ENCODE measurements around the gene EIF3K.

EIF3K gene

GRCh38 chr19:38647966-38648768 lies 29.2 kb downstream of the EIF3K start:
- H3K27me3 ChIP-seq (replicated peaks; ENCODE audit: insufficient read depth, low read length): no peaks in the 10 kb centered on the region
- peak overlapping the region; percentile 98 for H3K4me3 ChIP-seq (ENCODE audit: low read length)
- H3K4me2 ChIP-seq (ENCODE audit: low read depth, low read length): peak overlapping the region; percentile 98
- H2AFZ ChIP-seq (ENCODE audit: low read length): peak overlapping the region; percentile 81
- H3F3A ChIP-seq (ENCODE audit: insufficient read depth, low read length): no peaks in the 10 kb centered on the region
- H4K20me1 ChIP-seq (ENCODE audit: insufficient read depth, low read length): peaks cover 11% of the 10 kb centered on the region
- H3K79me2 ChIP-seq (ENCODE audit: low read length): peaks cover 57% of the 10 kb centered on the region
- no peaks in the 10 kb centered on the region for H3K36me3 ChIP-seq (replicated peaks; ENCODE audit: insufficient read depth, low read length)
- no peak for TF ChIP-seq EZH2 (optimal IDR thresholded peaks at IDR 0.05; ENCODE audit: low read depth, low read length)
- TF ChIP-seq EZH2phosphoT487 (IDR thresholded peaks at IDR 0.05; ENCODE audit: low read length): no peak
- TF ChIP-seq, protein P1, sequence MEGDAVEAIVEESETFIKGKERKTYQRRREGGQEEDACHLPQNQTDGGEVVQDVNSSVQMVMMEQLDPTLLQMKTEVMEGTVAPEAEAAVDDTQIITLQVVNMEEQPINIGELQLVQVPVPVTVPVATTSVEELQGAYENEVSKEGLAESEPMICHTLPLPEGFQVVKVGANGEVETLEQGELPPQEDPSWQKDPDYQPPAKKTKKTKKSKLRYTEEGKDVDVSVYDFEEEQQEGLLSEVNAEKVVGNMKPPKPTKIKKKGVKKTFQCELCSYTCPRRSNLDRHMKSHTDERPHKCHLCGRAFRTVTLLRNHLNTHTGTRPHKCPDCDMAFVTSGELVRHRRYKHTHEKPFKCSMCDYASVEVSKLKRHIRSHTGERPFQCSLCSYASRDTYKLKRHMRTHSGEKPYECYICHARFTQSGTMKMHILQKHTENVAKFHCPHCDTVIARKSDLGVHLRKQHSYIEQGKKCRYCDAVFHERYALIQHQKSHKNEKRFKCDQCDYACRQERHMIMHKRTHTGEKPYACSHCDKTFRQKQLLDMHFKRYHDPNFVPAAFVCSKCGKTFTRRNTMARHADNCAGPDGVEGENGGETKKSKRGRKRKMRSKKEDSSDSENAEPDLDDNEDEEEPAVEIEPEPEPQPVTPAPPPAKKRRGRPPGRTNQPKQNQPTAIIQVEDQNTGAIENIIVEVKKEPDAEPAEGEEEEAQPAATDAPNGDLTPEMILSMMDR (IDR thresholded peaks at IDR 0.05; ENCODE audit: low read length): no peak
- H3K9me3 ChIP-seq (replicated peaks; ENCODE audit: insufficient read depth, low read length): no peaks in the 10 kb centered on the region
- DNase-seq: no peak
- no peak overlapping the region for H3K27ac ChIP-seq (ENCODE audit: low read length)
- peaks cover 12% of the 10 kb centered on the region for H3K4me1 ChIP-seq (ENCODE audit: low read length)
- peak overlapping the region; percentile 95 for H3K9ac ChIP-seq (ENCODE audit: low read length)
- H3K9me2 ChIP-seq (replicated peaks; ENCODE audit: insufficient read depth, low read length): no peaks in the 10 kb centered on the region

GRCh38 chr19:38648769-38649304 lies 29.8 kb downstream of the EIF3K start:
- Histone ChIP-seq H3K36me3 (replicated peaks; ENCODE audit: insufficient read depth, low read length) (no peaks in the 10 kb centered on the region), H3K9me3 (replicated peaks; ENCODE audit: insufficient read depth, low read length) (no peaks in the 10 kb centered on the region), H3K9ac (ENCODE audit: low read length) (peak overlapping the region; percentile 95), H3F3A (ENCODE audit: insufficient read depth, low read length) (0 out of 2 replicates have a peak, but pooled peaks cover 3% of the 10 kb centered on the region), H3K4me1 (ENCODE audit: low read length) (peaks cover 12% of the 10 kb centered on the region), H3K9me2 (replicated peaks; ENCODE audit: insufficient read depth, low read length) (no peaks in the 10 kb centered on the region), H3K4me3 (ENCODE audit: low read length) (peak overlapping the region; percentile 98), H3K27me3 (replicated peaks; ENCODE audit: insufficient read depth, low read length) (no peaks in the 10 kb centered on the region), H4K20me1 (ENCODE audit: insufficient read depth, low read length) (peaks cover 16% of the 10 kb centered on the region), H3K79me2 (ENCODE audit: low read length) (peaks cover 64% of the 10 kb centered on the region), H3K27ac (ENCODE audit: low read length) (no peak overlapping the region), H3K4me2 (ENCODE audit: low read depth, low read length) (peak overlapping the region; percentile 98), H2AFZ (ENCODE audit: low read length) (no peak overlapping the region)
- TF ChIP-seq EZH2 (optimal IDR thresholded peaks at IDR 0.05; ENCODE audit: low read depth, low read length): no peak
- TF ChIP-seq, protein P1 (IDR thresholded peaks at IDR 0.05; ENCODE audit: low read length): no peak
- no peak for TF ChIP-seq EZH2phosphoT487 (IDR thresholded peaks at IDR 0.05; ENCODE audit: low read length)
- no peak for DNase-seq

DNA sequence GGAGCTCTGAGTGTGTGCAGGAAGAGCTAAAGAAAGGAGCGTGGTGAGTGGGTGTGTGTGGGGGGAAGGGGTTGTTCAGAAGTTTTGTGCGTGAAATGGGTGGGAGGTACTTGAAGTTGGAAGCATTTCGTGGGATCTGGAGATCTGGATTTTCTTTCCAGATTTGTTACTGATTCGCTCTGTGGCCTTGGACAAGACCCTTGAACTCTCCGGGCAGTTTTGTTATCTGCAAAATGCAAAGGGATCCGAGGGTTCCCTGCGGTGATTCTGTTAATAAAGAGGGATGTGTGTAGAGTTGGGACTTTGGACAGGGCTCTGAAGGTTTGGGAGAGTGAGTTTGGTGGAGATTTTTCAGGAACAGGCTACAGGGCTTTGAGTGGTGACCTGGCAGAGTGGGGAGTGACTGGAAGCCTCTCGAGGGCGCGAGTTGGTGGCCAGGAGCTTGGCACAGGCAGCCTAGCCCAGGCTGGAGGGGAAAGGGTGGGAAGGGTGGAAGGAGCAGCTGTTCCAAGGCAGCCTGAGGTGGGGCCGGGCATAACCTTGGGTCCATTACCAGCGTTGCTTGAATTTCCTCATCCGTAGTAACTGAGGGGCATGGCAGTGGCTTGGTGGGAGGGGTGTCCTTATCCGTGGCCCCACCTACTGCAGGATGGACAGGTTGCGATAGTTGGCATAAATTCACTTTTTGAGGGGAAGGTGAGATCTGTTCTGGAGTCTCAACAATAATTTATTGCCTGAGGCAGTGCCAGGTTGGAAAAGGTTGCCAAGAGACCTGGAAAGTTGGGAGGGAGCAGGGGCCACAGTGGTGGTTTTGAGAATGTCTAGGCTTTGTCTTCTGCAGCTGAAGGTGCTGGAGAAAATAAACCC lies 30.6 kb downstream of the EIF3K start:
- Histone ChIP-seq H3K27me3 (replicated peaks; ENCODE audit: insufficient read depth, low read length) (no peaks in the 10 kb centered on the region), H3K4me3 (ENCODE audit: low read length) (peak overlapping the region; percentile 98), H3K9me2 (replicated peaks; ENCODE audit: insufficient read depth, low read length) (no peaks in the 10 kb centered on the region), H3K27ac (ENCODE audit: low read length) (no peak overlapping the region), H3K79me2 (ENCODE audit: low read length) (peaks cover 71% of the 10 kb centered on the region), H3K4me2 (ENCODE audit: low read depth, low read length) (peak overlapping the region; percentile 98), H2AFZ (ENCODE audit: low read length) (no peak overlapping the region), H3F3A (ENCODE audit: insufficient read depth, low read length) (0 out of 2 replicates have a peak, but pooled peaks cover 5% of the 10 kb centered on the region), H3K4me1 (ENCODE audit: low read length) (peaks cover 12% of the 10 kb centered on the region), H4K20me1 (ENCODE audit: insufficient read depth, low read length) (peaks cover 16% of the 10 kb centered on the region), H3K9ac (ENCODE audit: low read length) (peak overlapping the region; percentile 95; the same call in 1 of the 2 replicates), H3K9me3 (replicated peaks; ENCODE audit: insufficient read depth, low read length) (no peaks in the 10 kb centered on the region), H3K36me3 (replicated peaks; ENCODE audit: insufficient read depth, low read length) (no peaks in the 10 kb centered on the region)
- no peak for DNase-seq
- TF ChIP-seq EZH2phosphoT487 (IDR thresholded peaks at IDR 0.05; ENCODE audit: low read length) (no peak), EZH2 (optimal IDR thresholded peaks at IDR 0.05; ENCODE audit: low read depth, low read length) (no peak)
- TF ChIP-seq, protein P1 (IDR thresholded peaks at IDR 0.05; ENCODE audit: low read length): no peak
